NT2/D1 (cell line): ENCODE results near the gene C1QTNF4.

Experiments
- YY1 ChIP-seq: IDR thresholded peaks from 2 replicates; pipeline ENCODE4 v1.6.1; 2011; ENCODE audit not compliant: insufficient read length, insufficient read depth
- ZNF274 ChIP-seq: IDR thresholded peaks from 2 replicates; pipeline ENCODE4 v1.6.1; 2011; ENCODE audit warnings: mild to moderate bottlenecking, low read depth, low read length

- TF ChIP-seq ZNF274 (no peak), YY1 (no peak)
Measured at GRCh38 chr11:47545298-47545697, 48.9 kb downstream of the C1QTNF4 start.
